ENCODE measurements around the gene FAF1.

DNA sequence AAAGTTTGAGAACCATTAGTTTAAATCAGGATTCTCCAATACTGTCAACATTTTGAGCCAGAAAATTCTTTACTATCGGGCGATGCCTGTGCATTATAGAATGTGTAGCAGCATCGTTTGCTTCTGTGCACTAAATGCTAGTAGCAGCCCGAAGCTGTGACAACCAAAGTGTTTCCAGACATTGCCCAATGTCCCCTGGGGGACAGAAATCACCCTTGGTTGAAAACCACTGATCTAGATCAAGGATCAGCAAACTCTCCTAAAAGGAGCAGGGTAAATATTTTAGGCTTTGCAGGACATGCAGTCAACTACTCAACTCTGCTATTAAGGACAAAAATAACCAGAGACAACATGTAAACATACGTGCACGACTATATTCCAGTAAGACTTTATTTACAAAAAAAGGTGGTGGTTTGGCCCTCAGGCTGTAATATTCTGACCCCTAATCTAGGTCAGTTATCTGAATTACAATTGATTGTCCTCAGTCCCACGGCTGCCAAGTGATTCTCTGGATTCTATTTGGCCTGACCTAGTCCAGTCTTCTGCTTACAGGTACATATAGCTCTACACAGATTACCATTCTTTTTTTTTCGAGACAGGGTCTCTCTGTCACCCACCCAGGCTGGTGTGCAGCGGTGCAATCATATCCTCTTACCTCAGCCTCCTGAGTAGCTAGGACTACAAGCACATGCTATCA lies 10.6 kb downstream of the FAF1 start:
- TF ChIP-seq, protein P1, sequence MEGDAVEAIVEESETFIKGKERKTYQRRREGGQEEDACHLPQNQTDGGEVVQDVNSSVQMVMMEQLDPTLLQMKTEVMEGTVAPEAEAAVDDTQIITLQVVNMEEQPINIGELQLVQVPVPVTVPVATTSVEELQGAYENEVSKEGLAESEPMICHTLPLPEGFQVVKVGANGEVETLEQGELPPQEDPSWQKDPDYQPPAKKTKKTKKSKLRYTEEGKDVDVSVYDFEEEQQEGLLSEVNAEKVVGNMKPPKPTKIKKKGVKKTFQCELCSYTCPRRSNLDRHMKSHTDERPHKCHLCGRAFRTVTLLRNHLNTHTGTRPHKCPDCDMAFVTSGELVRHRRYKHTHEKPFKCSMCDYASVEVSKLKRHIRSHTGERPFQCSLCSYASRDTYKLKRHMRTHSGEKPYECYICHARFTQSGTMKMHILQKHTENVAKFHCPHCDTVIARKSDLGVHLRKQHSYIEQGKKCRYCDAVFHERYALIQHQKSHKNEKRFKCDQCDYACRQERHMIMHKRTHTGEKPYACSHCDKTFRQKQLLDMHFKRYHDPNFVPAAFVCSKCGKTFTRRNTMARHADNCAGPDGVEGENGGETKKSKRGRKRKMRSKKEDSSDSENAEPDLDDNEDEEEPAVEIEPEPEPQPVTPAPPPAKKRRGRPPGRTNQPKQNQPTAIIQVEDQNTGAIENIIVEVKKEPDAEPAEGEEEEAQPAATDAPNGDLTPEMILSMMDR (IDR thresholded peaks at IDR 0.05; ENCODE audit: extremely low read depth in 1 of 2, insufficient read depth in 1 of 2, low read depth in 1 of 2, low read length in 2 of 2), result no peak
- TF ChIP-seq POLR2A (IDR thresholded peaks at IDR 0.05; ENCODE audit: low read depth, low read length) (no peak), POLR2AphosphoS5 (IDR thresholded peaks at IDR 0.05; ENCODE audit: insufficient read depth, low read depth, low read length) (no peak), GATA2 (IDR thresholded peaks at IDR 0.05; ENCODE audit: insufficient read depth, insufficient read length, low read depth, low read length) (no peak)
